Peyer's patch (tissue), 4 donors: ENCODE measurements around the gene ACAT2.

ENCODE experiments used
- CTCF ChIP-seq, 6 experiments: fragments of 450-650 bp in 4 of 6; fragments of 200-600 bp in 2 of 6; sonication (generic) in 1 of 6; IDR thresholded peaks; one replicate each; pipeline ENCODE4 v1.5.1; 2017 to 2019; ENCODE audit warnings: antibody characterized with exemption in 6 of 6, mild to moderate bottlenecking in 3 of 6, moderate library complexity in 1 of 6
- POLR2A ChIP-seq, 2 donors: fragments of 450-650 bp; IDR thresholded peaks; one replicate each; pipeline ENCODE4 v1.5.1; 2017; ENCODE audit warnings: antibody characterized with exemption in 2 of 2, mild to moderate bottlenecking in 2 of 2, moderate library complexity in 2 of 2

- TF ChIP-seq CTCF (IDR thresholded peaks at IDR 0.05) = no peak
- TF ChIP-seq POLR2A (IDR thresholded peaks at IDR 0.05) = no peak
Measured at GRCh38 chr6:159823953-159824352, 62.1 kb downstream of the ACAT2 start.
